Thoracic aorta (tissue), 2 donors: ENCODE data around the gene COX20. TPM values are rescaled to one million over a fixed set of nuclear protein-coding genes. Genes with fewer than 3 reads are reported as not detected.

Source experiments
- ATAC-seq: fragments of 150-250 bp; one replicate; pipeline ENCODE4 v1.8.0; 2017; ENCODE audit warnings: low read depth; ENCODE audit not compliant: insufficient number of reproducible peaks, low FRiP score
- DNase-seq: peaks from one replicate; pipeline ENCODE4 v3.0.0-alpha.2; 2020; ENCODE audit warnings: low spot score
- H3K27ac ChIP-seq, 2 donors: fragments of 200-600 bp; sonication (generic); 1 replicate in 1 of 2; 2 replicates in 1 of 2; pipeline ENCODE4 v1.5.1; 2016; ENCODE audit warnings: mild to moderate bottlenecking in 2 of 2, moderate library complexity in 2 of 2
- H3K27me3 ChIP-seq: fragments of 200-600 bp; sonication (generic); replicated peaks from 2 replicates; pipeline ENCODE4 v1.6.0; 2016; ENCODE audit warnings: mild to moderate bottlenecking; ENCODE audit not compliant: insufficient read depth
- H3K36me3 ChIP-seq: fragments of 200-600 bp; sonication (generic); one replicate; pipeline ENCODE4 v1.5.1; 2016
- H3K4me1 ChIP-seq, 2 donors: fragments of 200-600 bp; sonication (generic); 1 replicate in 1 of 2; 2 replicates in 1 of 2; pipeline versions ENCODE4 v1.5.1 to v1.6.0; 2016; ENCODE audit warnings: low read depth in 2 of 2, mild to moderate bottlenecking in 1 of 2; ENCODE audit not compliant: control insufficient read depth in 1 of 2
- H3K4me3 ChIP-seq: fragments of 200-600 bp; sonication (generic); 2 replicates; pipeline ENCODE4 v1.5.1; 2016; ENCODE audit warnings: mild to moderate bottlenecking
- H3K9me3 ChIP-seq: fragments of 200-600 bp; sonication (generic); 2 replicates; pipeline ENCODE4 v1.5.1; 2016
- total RNA-seq, 2 donors: library from RNA; depleted of rRNA; stranded (reverse); fragments of >200 nt; gene quantifications; one replicate each; pipeline versions ENCODE4 v1.1.0 to v1.2.3, GENCODE V29; 2016
- TF ChIP-seq, protein P1 (sequence below): fragments of 200-600 bp; sonication (generic); IDR thresholded peaks from one replicate; pipeline ENCODE4 v1.5.1; 2019; ENCODE audit warnings: antibody characterized with exemption

Gene COX20
- total RNA-seq, 2 donors from 2014 or later, result 10.8 to 38.0 TPM

DNA sequence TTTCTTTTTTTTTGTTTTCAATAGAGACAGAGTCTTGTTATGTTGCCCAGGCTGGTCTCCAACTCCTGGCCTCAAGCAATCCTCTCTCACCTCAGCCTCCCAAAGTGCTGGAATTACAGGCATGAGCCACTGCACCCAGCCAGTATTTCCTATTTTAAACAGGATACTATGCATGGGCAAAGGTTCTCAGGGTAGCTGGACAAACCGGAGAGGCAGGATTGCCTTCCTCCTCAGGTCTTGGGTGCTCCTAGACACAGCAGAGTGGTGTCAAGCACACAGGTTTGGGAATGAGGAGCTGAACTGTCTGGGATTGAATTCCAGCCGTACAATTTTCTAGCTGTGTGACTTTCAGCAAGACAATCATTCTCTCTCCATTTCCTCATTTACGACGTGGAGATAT, 51.8 kb downstream of the COX20 start:
- DNase-seq, result no peak
- no peak overlapping the region for H3K27ac ChIP-seq
- TF ChIP-seq, protein P1, sequence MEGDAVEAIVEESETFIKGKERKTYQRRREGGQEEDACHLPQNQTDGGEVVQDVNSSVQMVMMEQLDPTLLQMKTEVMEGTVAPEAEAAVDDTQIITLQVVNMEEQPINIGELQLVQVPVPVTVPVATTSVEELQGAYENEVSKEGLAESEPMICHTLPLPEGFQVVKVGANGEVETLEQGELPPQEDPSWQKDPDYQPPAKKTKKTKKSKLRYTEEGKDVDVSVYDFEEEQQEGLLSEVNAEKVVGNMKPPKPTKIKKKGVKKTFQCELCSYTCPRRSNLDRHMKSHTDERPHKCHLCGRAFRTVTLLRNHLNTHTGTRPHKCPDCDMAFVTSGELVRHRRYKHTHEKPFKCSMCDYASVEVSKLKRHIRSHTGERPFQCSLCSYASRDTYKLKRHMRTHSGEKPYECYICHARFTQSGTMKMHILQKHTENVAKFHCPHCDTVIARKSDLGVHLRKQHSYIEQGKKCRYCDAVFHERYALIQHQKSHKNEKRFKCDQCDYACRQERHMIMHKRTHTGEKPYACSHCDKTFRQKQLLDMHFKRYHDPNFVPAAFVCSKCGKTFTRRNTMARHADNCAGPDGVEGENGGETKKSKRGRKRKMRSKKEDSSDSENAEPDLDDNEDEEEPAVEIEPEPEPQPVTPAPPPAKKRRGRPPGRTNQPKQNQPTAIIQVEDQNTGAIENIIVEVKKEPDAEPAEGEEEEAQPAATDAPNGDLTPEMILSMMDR, result no peak
- no peaks in the 10 kb centered on the region for H3K36me3 ChIP-seq
- no peak for ATAC-seq
- no peaks in the 10 kb centered on the region for H3K27me3 ChIP-seq
- H3K4me3 ChIP-seq, result no peak overlapping the region
- H3K9me3 ChIP-seq, result no peaks in the 10 kb centered on the region
- H3K4me1 ChIP-seq, result no peaks in the 10 kb centered on the region

DNA sequence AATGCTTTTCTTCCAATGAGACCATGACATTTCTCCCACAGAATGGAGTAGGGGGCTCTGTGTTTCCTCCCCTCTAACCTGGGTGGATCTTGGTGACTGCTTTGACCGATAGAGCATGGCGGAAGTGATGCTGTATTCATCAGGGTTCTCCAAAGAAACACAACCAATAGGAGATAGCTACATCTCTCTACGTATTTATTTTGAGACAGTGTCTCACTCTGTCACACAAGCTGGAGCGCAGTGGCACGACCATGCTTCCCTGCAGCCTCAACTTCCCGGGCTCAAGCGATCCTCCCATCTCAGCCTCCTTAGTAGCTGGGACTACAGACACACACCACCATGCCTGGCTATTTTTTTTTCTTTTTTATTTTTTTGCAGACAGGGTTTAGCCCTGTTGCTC, 58.4 kb downstream of the COX20 start:
- TF ChIP-seq, protein P1, result no peak
- no peaks in the 10 kb centered on the region for H3K36me3 ChIP-seq
- ATAC-seq, result no peak

More for the DNA sequence above, 58.4 kb downstream of the COX20 start:
- no peak for DNase-seq
- no peaks in the 10 kb centered on the region for H3K9me3 ChIP-seq
- no peaks in the 10 kb centered on the region for H3K27me3 ChIP-seq
- H3K27ac ChIP-seq, result no peak overlapping the region
- H3K4me3 ChIP-seq, result no peak overlapping the region
- H3K4me1 ChIP-seq, result no peaks in the 10 kb centered on the region

Other genes starting within 250 kb of the COX20 start
- 10 to 100 TPM; 42.2 to 52.8 TPM for gene DESI2, start 182.5 kb upstream of the COX20 start, total RNA-seq
- gene HNRNPU, start 28.9 kb downstream of the COX20 start, total RNA-seq, result 100 to 1,000 TPM; 254 to 519 TPM